Activated CD8-positive, alpha-beta memory T cell treated with anti-CD3 and anti-CD28 coated beads, Interleukin-2, amount 50 U/mL, for 24 hours (primary cell): ENCODE data around the gene TEK.
"Not testable (repeated sequence)": the region's sequence is repeated elsewhere in the genome, so short reads cannot be mapped to it uniquely, and the experiment has no call there.

Experiments used
- DNase-seq: peaks from one replicate; pipeline ENCODE4 v3.0.0-alpha.2; 2020; ENCODE audit errors: extremely low read depth

Gene TEK

GRCh38 chr9:27227192-27227591, 118.2 kb downstream of the TEK start:
- no peak for DNase-seq

- not testable (repeated sequence) for DNase-seq
Measured at GRCh38 chr9:27239648-27240047, 130.6 kb downstream of the TEK start.

GRCh38 chr9:27247756-27248155, 138.7 kb downstream of the TEK start:
- no peak for DNase-seq

- no peak for DNase-seq
Measured at GRCh38 chr9:27248702-27249101, 139.7 kb downstream of the TEK start.

GRCh38 chr9:27258662-27259061, 149.6 kb downstream of the TEK start:
- no peak for DNase-seq

GRCh38 chr9:27260789-27261516, 151.9 kb downstream of the TEK start:
- no peak for DNase-seq

GRCh38 chr9:27261517-27262211, 152.6 kb downstream of the TEK start:
- no peak for DNase-seq

GRCh38 chr9:27272103-27272502, 163.1 kb downstream of the TEK start:
- no peak for DNase-seq

- DNase-seq = no peak
Measured at GRCh38 chr9:27273186-27273585, 164.2 kb downstream of the TEK start.

DNA sequence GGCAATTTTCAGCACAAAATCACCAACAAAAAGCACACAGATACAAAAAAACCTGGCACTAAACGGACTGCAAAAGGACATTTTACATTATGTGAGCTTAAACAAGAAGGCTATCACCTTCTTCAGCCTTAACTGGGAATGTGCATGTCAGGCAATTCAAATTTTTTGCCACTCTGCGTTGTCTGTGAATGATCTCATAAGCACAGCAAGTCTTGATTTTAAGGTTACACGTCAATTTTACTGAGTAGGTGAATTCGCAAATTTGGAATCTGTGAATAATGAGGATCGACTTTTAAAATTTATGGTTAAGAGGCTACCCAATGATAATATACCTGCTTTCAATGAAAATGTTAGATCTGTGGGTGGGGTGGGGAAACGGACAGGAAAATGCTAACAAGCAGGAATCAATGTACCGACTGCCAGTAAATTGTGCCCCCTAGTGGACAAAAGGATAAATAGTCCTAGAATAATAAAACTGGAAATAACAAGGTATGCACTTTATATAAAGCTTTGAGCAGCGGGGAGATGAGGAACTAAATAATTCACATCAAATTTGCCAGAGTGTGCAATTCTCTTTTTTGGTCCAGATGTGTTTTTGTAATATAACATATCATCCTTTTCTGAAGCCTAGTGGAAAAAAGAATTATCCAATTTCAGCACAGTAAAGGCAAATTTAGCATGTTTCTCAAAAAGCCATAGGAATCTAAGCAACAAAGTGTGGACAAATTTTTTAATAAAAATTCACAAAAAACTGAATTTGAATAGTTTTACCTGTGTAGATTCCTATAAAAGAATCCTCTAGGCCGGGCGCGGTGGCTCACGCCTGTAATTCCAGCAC, 167.4 kb downstream of the TEK start:
- DNase-seq = no peak

DNA sequence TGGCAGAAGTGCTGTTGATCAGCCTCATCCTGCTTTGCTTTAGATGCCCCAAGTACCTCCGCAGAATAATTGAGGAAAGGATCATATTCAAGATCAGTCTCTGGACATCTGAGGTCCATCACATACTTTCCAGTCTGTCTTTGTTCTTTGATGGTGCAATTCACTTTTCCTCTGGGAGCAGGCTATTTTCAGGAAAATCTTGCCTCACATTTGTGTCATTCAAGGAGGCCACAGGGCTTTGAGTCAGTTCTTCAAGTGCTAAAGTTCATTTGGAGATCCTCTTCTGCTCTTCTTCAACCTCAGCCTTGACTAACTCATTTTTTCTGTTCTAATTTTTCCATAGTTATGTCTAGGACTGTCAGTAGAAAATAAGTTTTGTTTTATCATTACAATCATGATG, 169.3 kb downstream of the TEK start:
- DNase-seq = no peak

- DNase-seq = no peak
Measured at GRCh38 chr9:27279611-27280010, 170.6 kb downstream of the TEK start.
